Mesenchymal stem cell (in vitro differentiated cells and primary cell): ENCODE results near the gene PPFIBP2.
A peak's percentile ranks its signal among the peaks of the same experiment; 100 is the strongest.

Experiments used
- DNase-seq: peaks from one replicate; pipeline ENCODE4 v3.0.0-alpha.2; 2013
- H2AFZ ChIP-seq: one replicate; pipeline ENCODE4 v1.6.1; 2013; ENCODE audit warnings: low read depth, mild to moderate bottlenecking, control low read depth, inconsistent platforms, low read length, moderate library complexity
- H2AK5ac ChIP-seq: 2 replicates; pipeline ENCODE4 v1.6.1; 2013; ENCODE audit warnings: low read length, moderate library complexity, mild to moderate bottlenecking, inconsistent platforms; ENCODE audit not compliant: severe bottlenecking
- H2BK120ac ChIP-seq: one replicate; pipeline ENCODE4 v1.6.1; 2013; ENCODE audit warnings: low read depth, mild to moderate bottlenecking, inconsistent platforms, low read length, moderate library complexity
- H2BK12ac ChIP-seq, 2 experiments: one replicate each; pipeline ENCODE4 v1.6.1; 2013; ENCODE audit warnings: inconsistent platforms in 2 of 2, low read length in 2 of 2, mild to moderate bottlenecking in 2 of 2, moderate library complexity in 2 of 2, control low read depth in 1 of 2
- H2BK15ac ChIP-seq: one replicate; pipeline ENCODE4 v1.6.1; 2013; ENCODE audit warnings: mild to moderate bottlenecking, low read depth, inconsistent platforms; ENCODE audit not compliant: poor library complexity, severe bottlenecking
- H2BK5ac ChIP-seq: 2 replicates; pipeline ENCODE4 v1.6.1; 2013; ENCODE audit warnings: low read depth, mild to moderate bottlenecking, low read length, control low read depth, inconsistent platforms; ENCODE audit not compliant: poor library complexity, severe bottlenecking
- H3K14ac ChIP-seq, 2 experiments: one replicate each; pipeline ENCODE4 v1.6.1; 2013; ENCODE audit warnings: inconsistent platforms in 2 of 2, low read length in 2 of 2, control low read depth in 1 of 2, mild to moderate bottlenecking in 1 of 2, moderate library complexity in 1 of 2
- H3K18ac ChIP-seq, 2 experiments: one replicate each; pipeline ENCODE4 v1.6.1; 2013; ENCODE audit warnings: inconsistent platforms in 2 of 2, low read length in 2 of 2, control low read depth in 1 of 2, low read depth in 1 of 2, mild to moderate bottlenecking in 1 of 2
- H3K23ac ChIP-seq, 2 experiments: one replicate each; pipeline ENCODE4 v1.6.1; 2013; ENCODE audit warnings: inconsistent platforms in 2 of 2, low read length in 2 of 2, mild to moderate bottlenecking in 2 of 2, moderate library complexity in 2 of 2, control low read depth in 1 of 2
- H3K27ac ChIP-seq: 2 replicates; pipeline ENCODE4 v1.5.1; 2013; ENCODE audit warnings: mild to moderate bottlenecking, moderate library complexity, low read length, control low read depth, inconsistent platforms; ENCODE audit not compliant: poor library complexity, severe bottlenecking
- H3K27me3 ChIP-seq, 2 experiments: 2 replicates each; pipeline versions ENCODE4 v1.6.1 to v1.7.0; 2013; ENCODE audit warnings: low read length in 2 of 2, mild to moderate bottlenecking in 2 of 2, moderate library complexity in 2 of 2, control low read depth in 1 of 2, inconsistent platforms in 1 of 2; ENCODE audit not compliant: control insufficient read depth in 1 of 2, insufficient read depth in 1 of 2
- H3K36me3 ChIP-seq, 2 experiments: 2 replicates each; pipeline versions ENCODE4 v1.6.1 to v1.7.0; 2013; ENCODE audit warnings: low read length in 2 of 2, control low read depth in 1 of 2, inconsistent platforms in 1 of 2, low read depth in 1 of 2, mild to moderate bottlenecking in 1 of 2; ENCODE audit not compliant: insufficient read depth in 2 of 2, control insufficient read depth in 1 of 2
- H3K4ac ChIP-seq, 2 experiments: one replicate each; pipeline ENCODE4 v1.6.1; 2013; ENCODE audit warnings: inconsistent platforms in 2 of 2, low read length in 2 of 2, mild to moderate bottlenecking in 2 of 2, moderate library complexity in 2 of 2, control low read depth in 1 of 2, low read depth in 1 of 2
- H3K4me1 ChIP-seq: 2 replicates; pipeline ENCODE4 v1.6.1; 2013; ENCODE audit warnings: low read depth, low read length, control low read depth; ENCODE audit not compliant: control insufficient read depth, insufficient read depth
- H3K4me2 ChIP-seq: 2 replicates; pipeline ENCODE4 v1.6.1; 2013; ENCODE audit warnings: low read length, mild to moderate bottlenecking, inconsistent platforms; ENCODE audit not compliant: poor library complexity, severe bottlenecking
- H3K4me3 ChIP-seq, 2 experiments: 2 replicates each; pipeline versions ENCODE4 v1.5.1 to v1.7.0; 2013; ENCODE audit warnings: low read length in 2 of 2, mild to moderate bottlenecking in 2 of 2, control low read depth in 1 of 2, low read depth in 1 of 2; ENCODE audit not compliant: insufficient read depth in 1 of 2
- H3K79me1 ChIP-seq: replicated peaks from 2 replicates; pipeline ENCODE4 v1.6.1; 2013; ENCODE audit warnings: mild to moderate bottlenecking, control low read depth, low read length, inconsistent platforms; ENCODE audit not compliant: poor library complexity, severe bottlenecking
- H3K9ac ChIP-seq: 2 replicates; pipeline ENCODE4 v1.7.0; 2013; ENCODE audit warnings: mild to moderate bottlenecking, low read length, moderate library complexity
- H3K9me3 ChIP-seq: 2 replicates; pipeline ENCODE4 v1.7.0; 2013; ENCODE audit warnings: mild to moderate bottlenecking, low read length; ENCODE audit not compliant: control insufficient read depth
- H4K8ac ChIP-seq: one replicate; pipeline ENCODE4 v1.6.1; 2013; ENCODE audit warnings: inconsistent platforms, mild to moderate bottlenecking, low read length, moderate library complexity
- H4K91ac ChIP-seq: one replicate; pipeline ENCODE4 v1.6.1; 2013; ENCODE audit warnings: mild to moderate bottlenecking, low read length, inconsistent platforms
- WGBS: methylation state at CpG from one replicate; pipeline ENCODE4 v1.1.7; 2013; ENCODE audit warnings: mixed read lengths; 5-methylcytosine and 5-hydroxymethylcytosine counted together

Gene PPFIBP2

GRCh38 chr11:7473717-7474116 is 40.1 kb upstream of the PPFIBP2 start:
- H3K4me3 ChIP-seq = no peak overlapping the region
- H2AFZ ChIP-seq = no peak overlapping the region
- H3K9me3 ChIP-seq = no peaks in the 10 kb centered on the region
- no peak overlapping the region for H3K4ac ChIP-seq
- no peaks in the 10 kb centered on the region for H3K79me1 ChIP-seq
- H2BK15ac ChIP-seq = no peak overlapping the region
- H2BK12ac ChIP-seq = no peak overlapping the region
- no peaks in the 10 kb centered on the region for H3K27me3 ChIP-seq
- no peak for DNase-seq
- no peak overlapping the region for H4K8ac ChIP-seq
- H3K23ac ChIP-seq = no peak overlapping the region
- no peak overlapping the region for H4K91ac ChIP-seq
- no peaks in the 10 kb centered on the region for H3K36me3 ChIP-seq
- no peak overlapping the region for H2AK5ac ChIP-seq
- no peak overlapping the region for H3K18ac ChIP-seq
- H3K4me2 ChIP-seq = no peak overlapping the region
- whole genome bisulfite sequencing = 19% methylated on average over 1 of the region's 1 CpG
- H3K9ac ChIP-seq = no peak overlapping the region
- H2BK5ac ChIP-seq = no peak overlapping the region
- H2BK120ac ChIP-seq = no peak overlapping the region
- H3K27ac ChIP-seq = no peak overlapping the region
- no peak overlapping the region for H3K14ac ChIP-seq
- H3K4me1 ChIP-seq = no peaks in the 10 kb centered on the region

DNA sequence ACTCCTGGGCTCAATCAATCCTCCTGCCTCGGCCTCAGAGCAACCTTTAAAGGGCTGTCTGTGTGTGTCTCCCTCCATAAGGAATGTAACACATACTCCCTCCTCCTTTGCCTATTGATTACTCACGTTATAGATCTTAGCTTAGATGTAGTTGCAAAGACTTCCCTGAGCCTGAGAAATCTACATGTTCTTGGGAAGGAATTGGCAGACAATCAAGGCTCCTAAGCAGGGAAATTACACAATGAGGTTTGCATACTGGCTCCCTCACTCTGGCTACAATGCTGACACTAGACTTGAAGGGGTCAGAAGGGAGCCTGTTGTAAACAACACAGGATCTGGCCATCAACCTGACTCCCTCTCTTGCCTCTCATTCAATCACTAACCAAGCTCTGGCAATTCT is 33.7 kb upstream of the PPFIBP2 start:
- WGBS = 34% methylated on average over 2 of the region's 2 CpGs
- Histone ChIP-seq H2BK5ac (no peak overlapping the region), H3K18ac (no peak overlapping the region), H3K4me3 (no peak overlapping the region), H4K8ac (no peak overlapping the region), H2BK12ac (no peak overlapping the region), H3K27me3 (no peaks in the 10 kb centered on the region), H3K27ac (no peak overlapping the region), H4K91ac (no peak overlapping the region), H2AK5ac (no peak overlapping the region), H3K23ac (no peak overlapping the region), H3K9ac (no peak overlapping the region), H3K4ac (no peak overlapping the region), H3K9me3 (no peaks in the 10 kb centered on the region), H3K36me3 (no peaks in the 10 kb centered on the region), H3K79me1 (no peaks in the 10 kb centered on the region), H3K4me2 (no peak overlapping the region), H2BK15ac (no peak overlapping the region), H3K14ac (no peak overlapping the region), H3K4me1 (no peaks in the 10 kb centered on the region), H2AFZ (no peak overlapping the region), H2BK120ac (no peak overlapping the region)
- DNase-seq = no peak

DNA sequence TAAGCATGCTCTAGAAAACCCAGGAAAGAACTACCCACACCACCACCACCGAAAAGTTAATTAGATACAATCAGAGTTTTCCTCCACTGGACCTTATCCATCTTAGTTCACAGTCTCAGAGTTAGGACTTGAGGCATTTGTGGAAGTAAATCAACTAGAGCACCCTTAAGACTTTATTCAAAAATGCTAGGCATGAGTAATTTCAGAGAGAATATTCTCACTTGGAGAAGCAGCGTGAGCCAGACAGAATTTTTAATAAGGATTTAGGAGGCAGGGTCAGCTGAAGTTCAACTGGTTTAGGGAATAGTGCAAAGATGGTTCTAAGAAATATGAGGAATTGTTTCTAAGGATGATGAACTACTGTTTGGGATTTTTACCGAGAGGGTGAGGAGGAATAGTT is 29.7 kb upstream of the PPFIBP2 start:
- Histone ChIP-seq H3K9me3 (no peaks in the 10 kb centered on the region), H4K91ac (no peak overlapping the region), H2BK12ac (no peak overlapping the region), H2BK5ac (no peak overlapping the region), H3K14ac (no peak overlapping the region), H2BK15ac (no peak overlapping the region), H3K4ac (no peak overlapping the region), H3K27me3 (no peaks in the 10 kb centered on the region), H3K18ac (no peak overlapping the region), H3K36me3 (peaks cover 0 to 13% of the 10 kb centered on the region in 2 experiments), H3K4me1 (no peaks in the 10 kb centered on the region), H3K23ac (no peak overlapping the region), H3K27ac (no peak overlapping the region), H2AK5ac (no peak overlapping the region), H3K4me2 (no peak overlapping the region), H3K9ac (no peak overlapping the region), H2AFZ (no peak overlapping the region), H3K4me3 (no peak overlapping the region), H2BK120ac (no peak overlapping the region), H4K8ac (no peak overlapping the region), H3K79me1 (no peaks in the 10 kb centered on the region)
- WGBS = 90% methylated on average over 2 of the region's 3 CpGs
- no peak for DNase-seq

GRCh38 chr11:7484645-7485044 is 29.2 kb upstream of the PPFIBP2 start:
- Histone ChIP-seq H2BK15ac (no peak overlapping the region), H3K36me3 (peaks cover 0 to 16% of the 10 kb centered on the region in 2 experiments), H3K4me1 (no peaks in the 10 kb centered on the region), H3K4ac (no peak overlapping the region), H2BK12ac (no peak overlapping the region), H3K27me3 (no peaks in the 10 kb centered on the region), H3K4me3 (peak overlapping the region in 1 of 2 experiments; percentile 88), H3K79me1 (no peaks in the 10 kb centered on the region), H3K27ac (no peak overlapping the region), H2AK5ac (no peak overlapping the region), H3K9ac (peak overlapping the region; percentile 87), H4K91ac (no peak overlapping the region), H3K4me2 (no peak overlapping the region), H3K14ac (no peak overlapping the region), H2BK5ac (no peak overlapping the region), H3K18ac (no peak overlapping the region), H2BK120ac (no peak overlapping the region), H3K9me3 (no peaks in the 10 kb centered on the region), H4K8ac (no peak overlapping the region), H3K23ac (no peak overlapping the region), H2AFZ (no peak overlapping the region)
- no peak for DNase-seq
- 56% methylated on average over 2 of the region's 3 CpGs for WGBS
